NCI-H2029 (cell line): ENCODE data around the gene SCARF1.

ENCODE experiments used
- DNase-seq: peaks from one replicate; lab custom pipeline; 2025; lab: John Stamatoyannopoulos, UW

SCARF1 gene

DNA sequence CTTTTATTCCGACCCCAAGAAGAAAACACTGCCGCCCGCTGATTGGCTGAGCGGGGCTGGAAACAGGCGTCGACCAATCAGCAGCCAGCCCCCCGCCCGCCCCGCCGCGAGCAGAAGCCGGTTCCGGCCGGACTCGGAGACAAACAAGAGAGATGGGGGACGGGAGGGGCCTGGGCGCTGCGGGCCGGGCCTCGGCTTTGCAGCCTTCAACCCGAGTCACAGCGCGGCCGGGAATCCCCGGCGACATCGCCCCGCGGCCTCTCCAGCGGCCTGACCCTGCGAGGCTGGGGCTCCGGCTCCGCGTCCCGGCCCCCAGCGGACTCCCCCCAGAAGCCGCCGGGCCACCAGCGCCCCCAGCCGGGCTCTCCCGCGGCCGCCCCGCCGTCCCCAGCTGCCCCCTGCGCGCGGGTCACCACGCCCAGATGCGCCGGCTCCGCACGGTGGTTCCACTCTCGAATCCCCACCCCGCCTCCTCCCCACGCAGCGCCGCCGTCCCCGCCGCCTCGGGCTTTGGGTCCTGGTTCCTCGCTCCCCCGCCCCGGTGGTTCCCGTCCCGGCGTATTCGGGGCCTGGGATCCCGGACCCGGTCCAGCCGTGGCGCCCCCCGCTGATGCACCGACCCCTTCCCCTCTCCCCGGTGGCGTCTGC is 16.6 kb downstream of the SCARF1 start:
- DNase-seq = peak; percentile 87

DNA sequence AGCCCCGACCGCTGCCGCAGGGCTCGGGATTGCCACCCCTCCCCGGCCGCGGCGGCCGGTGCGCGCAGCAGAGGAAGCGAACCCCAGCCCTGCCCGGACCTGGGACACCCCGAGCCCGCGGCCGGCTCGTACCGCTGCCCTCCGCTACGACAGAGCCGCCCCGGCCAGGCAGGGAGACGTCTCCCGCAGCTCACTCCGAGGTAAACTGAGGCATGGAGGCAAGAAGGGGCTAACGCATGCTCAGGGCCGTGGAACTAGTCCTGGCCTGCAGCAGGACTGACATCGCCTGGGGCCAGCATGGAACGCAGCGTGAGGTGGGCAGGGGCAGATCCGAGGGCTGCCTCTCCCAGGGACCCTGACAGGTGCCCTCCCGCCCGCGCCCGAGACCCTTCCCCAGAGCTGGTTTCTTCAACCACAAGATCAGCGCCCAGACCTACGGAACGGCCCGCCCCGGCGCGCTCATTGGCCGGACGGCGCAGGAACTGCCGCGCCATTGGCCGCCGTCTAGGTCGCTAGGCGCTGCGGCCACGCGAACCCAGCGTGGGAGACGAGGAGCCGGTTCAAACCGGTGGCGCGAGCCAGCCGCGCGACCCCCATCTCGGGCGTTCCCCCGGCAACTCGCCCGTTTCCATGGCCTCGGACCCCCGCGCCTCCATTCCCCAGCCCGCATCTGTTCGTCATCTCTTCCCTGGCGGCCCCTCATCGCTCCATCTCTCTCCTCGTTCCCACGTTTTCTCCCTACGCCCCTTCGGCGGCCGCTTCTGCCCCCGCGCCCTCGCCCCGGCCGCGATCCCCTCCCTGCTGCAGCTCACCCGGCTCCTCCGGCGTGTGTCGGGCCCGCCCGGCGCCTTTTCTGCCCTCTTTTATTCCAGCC is 17.3 kb downstream of the SCARF1 start, which contains the start of gene SLC43A2:
TSS of gene SLC43A2 (minus strand) at position 853 of the 874 bp plus-strand sequence. CDS start 960 bp downstream, outside the sequence.
- peak; percentile 41 for DNase-seq

DNA sequence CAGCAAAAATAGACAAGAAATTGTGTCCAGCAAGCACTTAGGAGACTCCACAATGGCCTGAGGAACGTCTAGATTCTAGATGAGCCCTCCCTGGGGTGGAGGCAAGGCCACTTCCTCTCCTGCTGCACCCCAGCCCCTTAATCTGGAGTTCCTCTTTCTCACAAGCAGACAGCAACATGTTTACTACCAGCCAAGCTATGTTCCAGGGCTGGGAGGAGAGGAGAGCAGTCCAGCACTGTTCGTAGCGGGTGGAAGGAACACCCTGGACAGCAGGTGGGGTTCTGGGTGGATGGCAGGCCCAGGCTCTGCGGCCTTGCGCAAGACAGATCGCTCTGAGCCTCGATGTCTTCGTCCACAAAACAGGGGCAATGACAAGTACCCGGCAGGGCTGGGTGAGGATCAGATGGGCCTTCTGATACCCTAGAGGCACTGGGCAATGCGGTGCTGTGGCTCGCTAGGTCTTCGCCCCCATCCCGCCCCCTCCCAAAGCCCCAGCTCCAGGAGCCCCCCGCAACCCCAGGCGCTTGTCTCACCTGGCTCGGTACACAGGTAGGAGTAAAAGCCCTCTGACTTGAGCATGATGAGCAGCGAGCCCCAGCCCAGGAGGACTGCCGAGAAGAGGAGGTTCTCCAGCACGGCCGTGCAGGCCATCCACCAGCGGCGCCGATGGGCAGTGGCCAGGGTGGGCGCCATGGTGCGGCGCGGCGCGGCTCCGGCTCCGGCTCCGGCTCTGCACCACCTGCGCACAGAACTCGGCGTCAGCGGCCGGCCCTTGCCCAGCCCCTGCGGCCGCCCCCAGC is 18.1 kb downstream of the SCARF1 start:
- DNase-seq = no peak

DNA sequence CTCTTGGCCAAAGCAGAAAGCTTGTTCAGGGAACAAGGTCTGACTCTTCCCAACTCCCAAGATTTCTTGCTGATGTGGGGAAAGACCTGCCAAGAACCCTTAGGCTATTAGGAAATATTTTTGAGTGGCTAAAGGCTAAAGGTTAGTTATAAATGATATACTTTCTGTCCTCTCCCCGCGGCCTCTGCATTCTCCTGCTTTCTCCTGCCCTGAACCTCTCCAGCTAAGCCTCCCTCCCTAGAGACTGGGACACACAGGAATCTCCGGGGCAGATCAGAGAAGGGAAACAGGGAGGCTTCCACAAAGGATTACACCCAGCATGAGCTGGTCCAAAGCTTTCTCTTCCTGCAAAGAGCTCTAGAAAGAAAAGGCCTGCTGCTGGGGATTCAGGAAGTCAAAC is 19.2 kb downstream of the SCARF1 start:
- no peak for DNase-seq

DNA sequence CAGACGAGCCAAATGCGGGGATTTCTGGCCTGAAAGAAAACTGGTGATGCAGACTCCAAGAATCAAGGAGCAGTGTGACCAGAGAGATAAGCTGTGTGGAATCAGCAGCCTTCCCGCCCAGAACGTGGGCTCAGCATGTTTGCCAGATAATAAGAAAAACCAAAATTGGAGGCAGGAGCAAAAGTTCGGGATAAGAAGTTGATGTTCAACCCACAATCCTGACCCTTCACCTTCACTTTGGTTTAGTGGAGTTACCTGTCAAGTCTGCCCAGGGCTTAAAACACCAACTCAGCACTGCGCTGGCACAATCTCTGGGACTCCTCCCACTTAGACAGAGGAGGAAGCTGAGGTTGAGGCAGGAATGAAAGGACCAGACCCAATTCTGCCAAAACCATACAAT is 20.0 kb downstream of the SCARF1 start:
- DNase-seq = no peak

DNA sequence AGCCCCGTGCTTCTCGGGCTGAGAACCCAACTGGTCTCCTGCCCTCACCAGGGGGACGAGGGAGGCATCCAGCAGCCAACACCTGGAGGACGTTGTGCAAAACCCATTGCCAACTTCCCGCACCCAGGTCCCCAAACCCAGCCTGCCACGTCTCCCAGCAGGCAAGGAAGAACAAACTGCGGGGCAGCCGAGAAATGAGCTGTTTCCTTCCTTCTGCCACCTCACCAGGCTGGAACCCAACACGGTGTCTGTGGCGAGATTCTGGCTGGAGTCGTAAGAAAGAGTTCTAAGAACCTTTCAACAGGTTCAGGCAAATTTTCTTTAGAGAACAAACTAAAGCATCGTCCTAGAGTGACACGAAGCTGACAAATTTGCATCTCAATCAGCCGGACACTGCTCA is 20.5 kb downstream of the SCARF1 start:
- DNase-seq = no peak

DNA sequence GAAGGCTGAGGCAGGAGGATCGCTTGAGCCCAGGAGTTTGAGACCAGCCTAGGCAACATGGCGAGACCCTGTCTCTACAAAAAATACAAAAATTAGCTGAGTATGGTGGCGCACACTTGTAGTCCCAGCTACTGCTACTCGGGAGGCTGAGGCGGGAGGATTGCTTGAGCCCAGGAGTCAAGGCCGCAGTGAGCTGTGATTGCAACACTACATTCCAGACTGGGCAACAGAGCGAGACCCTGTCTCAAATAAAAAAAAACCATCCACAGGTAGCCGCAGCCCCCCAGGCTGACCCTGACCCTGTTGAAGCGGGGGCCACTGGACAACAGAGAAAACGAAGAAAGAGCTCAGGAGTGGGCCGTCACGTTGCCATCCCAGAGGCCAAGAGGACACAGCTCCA is 20.9 kb downstream of the SCARF1 start:
- DNase-seq = no peak

DNA sequence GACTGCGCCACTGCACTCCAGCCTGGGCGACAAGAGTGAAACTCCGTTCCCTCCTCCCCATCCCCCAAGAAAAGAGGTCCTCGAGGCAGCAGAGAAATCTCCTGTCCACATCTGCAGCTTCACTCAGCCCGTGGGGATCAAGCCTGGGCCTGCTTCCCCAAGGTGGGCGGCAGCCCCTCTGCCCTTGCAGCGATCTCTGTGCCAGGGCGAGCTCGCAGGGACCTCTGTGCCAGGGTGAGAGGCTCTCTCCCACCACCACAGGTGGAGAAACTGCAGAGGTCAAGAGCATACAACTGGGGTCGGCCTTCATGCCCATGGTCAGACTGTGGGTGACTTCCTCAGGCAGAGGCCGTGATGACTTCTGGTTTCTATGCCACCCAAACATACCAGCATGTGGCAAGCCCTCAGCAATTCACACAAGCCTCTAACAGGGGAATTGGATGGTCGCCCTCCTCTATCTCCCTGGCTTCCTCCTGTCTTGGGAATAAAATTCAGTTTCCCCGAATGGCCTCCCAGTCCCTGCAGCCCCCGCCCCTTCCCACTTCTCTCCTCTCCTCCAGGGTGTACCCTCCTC is 22.4 kb downstream of the SCARF1 start:
- no peak for DNase-seq

DNA sequence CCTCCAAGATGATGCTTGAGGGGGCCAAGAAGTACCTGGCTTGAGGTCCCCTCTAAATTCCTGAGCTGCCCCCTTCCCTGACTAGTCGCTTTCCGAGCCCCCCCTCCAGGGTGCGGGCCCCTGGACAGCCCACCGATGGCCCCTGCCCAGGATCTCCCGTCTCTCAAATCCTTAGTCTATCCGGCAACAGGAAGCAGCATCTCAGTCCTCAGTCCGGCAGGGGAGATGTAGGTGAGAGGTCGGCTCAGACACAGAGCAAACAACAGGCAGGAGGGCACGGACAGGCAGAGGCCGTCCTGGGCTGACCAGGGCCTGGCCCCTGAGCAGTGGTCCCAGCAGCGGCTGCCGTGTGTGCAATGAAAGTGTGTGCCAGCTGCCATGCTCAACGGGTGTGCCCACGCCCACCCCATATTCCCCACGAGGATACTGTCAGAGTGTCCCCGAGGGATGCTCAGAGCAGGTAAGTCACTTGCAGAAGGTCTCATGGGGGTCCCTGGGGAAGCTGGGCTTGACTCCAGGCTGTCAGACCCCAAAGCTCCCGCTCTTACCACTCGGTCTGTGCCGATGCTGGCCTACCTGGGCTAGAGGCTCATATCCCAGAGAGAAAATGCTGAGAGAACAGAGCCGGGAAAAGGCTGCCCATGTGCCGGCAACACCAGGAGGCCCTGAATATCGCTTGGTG is 24.1 kb downstream of the SCARF1 start:
- DNase-seq = no peak

DNA sequence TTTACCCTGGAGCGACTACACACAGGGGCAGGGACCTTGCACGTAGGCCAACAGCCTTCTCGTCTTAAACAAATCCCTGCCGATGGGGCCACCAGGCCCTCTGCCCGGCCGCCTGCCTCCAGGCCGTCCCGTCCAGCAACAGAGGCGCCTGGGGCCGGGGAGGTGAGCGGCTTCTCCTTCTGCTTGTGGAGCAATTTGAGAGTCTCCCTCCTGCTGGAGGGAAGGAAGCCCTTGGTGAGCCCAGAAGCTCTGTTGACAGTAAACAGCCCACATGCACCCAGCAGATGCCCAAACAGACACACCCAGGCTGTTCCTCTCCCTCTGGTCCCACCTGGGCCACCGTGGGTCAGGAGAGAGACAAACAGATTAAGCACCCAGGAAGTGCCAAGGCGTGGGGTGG is 25.0 kb downstream of the SCARF1 start:
- DNase-seq = no peak

DNA sequence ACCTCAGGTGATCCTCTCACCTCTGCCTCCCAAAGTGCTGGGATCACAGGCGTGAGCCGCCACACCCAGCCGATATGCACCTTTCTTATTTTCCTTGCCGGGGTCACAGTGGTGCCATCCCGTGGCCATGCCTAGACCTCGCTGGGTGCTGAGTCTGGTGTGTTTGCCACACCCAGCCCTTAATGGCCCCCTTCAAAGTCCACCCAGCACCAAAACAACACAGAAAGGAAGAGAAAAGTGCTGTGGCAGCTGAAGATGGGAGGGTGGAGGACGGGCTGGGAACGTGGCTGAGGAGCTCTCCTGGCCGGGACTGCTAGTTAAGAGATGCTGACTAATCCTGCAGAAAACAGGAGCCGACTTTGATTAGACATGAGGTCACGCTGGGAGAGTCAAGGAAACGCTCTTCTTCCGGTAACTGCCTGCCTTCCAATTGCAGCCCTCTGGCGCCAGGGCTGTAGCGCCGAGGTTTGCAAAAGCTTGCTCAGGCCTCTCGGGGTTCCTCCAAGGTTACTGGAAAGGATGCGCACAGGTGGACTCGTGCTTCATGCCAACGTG is 27.8 kb downstream of the SCARF1 start:
- no peak for DNase-seq

DNA sequence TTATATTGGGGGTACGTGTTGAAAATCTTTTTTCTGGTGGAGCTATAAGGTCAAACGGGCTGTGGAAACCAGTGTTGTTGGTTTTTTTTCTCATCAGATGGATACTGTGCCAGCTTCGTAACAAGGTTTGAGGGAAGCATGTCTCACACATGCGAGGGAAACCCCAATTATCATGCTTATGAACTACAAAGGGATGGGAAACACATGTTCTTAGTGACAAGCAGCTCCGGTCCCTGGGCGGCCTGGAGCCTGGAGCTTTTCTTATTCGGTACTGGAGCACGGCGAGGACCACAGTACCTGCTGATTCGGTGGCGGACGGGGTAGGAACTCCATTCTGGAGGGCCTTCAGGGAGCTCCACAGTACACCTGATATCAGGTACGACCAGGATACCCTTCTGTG is 29.4 kb downstream of the SCARF1 start:
- DNase-seq = no peak

DNA sequence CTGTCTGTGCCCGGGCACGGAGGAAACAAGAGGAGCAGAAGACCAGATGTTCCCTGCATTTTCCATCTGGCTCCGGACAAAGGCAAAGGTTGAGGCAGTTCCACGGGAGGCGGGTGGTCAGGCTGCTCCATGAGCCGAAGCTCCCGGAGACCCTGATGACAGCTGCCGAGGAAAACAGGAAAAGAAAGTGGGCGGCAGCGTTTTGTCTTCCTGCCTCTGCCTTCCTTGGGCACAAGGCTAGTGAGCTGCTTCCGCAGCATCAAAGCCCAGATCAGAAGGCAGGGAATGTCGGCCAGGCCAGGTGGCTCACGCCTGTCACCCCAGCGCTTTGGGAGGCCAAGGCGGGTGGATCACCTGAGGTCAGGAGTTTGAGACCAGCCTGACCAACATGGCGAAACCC is 33.1 kb downstream of the SCARF1 start:
- no peak for DNase-seq

DNA sequence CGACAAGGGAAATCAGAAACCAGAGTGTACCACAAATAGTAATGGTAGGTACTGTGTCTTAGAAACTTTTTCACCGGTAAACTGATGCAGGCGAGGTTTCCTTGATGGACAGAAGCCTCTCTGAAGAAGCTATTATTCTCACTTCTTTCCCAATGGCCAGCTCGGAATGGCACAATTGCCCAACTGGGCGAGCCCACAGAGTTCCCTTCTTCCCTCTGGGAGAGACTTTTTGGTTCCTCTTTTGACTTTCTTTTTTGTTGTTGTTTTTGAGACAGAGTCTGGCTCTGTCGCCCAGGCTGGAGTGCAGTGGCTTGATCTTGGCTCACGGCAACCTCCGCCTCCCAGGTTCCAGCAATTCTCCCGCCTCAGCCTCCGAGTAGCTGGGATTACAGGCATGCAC is 33.8 kb downstream of the SCARF1 start:
- no peak for DNase-seq

DNA sequence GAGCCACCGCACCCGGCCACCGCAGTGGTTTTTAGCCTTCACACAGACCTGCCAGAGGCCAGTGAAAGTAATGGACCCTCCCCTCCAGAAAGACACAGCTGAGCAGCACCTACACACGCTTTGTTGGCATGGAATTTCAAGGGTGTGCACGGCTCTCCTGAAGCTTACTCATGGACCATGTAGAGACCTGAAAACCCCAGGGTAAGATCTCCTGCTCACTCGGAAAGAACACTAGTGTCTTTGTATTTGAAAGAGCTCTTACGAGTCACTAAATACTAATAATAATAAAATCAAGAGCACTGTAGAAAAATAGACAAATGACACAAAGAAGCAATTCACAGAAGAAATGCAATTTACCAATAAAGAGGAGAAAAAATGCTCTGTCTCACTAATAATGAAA is 36.9 kb downstream of the SCARF1 start:
- no peak for DNase-seq

DNA sequence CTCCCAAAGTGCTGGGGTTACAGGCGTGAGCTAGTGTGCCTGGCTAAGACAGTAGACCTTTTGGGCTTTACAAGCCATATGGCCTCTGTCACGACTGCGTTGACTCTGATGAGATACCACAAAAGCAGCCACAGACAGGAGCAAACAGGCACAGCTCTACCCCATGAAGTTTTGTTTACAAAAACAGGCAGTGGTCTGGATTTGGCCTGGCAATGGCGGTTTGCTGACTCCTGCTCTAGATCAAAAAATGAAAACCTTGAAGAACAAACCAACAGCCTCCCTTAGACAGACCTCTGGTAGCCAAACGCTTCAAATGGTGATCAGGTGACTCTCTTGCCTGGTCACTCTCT is 37.6 kb downstream of the SCARF1 start:
- DNase-seq = no peak

DNA sequence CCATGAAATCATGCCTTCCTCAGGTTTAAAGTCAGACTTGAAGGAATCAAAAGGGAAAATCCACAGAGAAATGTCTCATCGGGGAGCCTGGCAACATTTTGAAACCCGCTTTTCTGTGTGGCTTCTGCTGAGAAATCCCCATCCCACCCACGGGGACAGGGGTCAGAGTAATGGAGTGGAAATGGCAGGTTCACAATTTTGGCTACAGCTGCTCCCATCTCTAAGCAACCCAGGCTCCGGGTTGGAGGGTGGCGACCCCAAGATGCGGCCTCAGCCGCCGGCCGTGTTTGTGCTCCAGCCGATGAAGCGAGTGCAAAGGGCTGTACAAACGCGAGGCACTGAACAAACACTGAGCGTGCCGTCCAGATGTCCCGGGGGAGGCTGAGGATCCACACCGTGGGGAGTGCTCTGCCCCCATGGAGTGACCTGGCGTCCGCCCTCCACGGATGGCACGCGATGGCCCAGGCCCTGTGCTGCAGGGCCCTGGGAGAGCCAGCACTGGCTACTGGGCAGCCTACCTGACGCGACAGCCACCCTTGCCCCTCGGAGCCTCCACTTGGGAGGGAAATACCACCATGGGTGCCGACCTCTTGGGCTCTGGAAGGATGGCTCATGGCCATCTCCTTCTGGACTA is 39.1 kb downstream of the SCARF1 start:
- no peak for DNase-seq

DNA sequence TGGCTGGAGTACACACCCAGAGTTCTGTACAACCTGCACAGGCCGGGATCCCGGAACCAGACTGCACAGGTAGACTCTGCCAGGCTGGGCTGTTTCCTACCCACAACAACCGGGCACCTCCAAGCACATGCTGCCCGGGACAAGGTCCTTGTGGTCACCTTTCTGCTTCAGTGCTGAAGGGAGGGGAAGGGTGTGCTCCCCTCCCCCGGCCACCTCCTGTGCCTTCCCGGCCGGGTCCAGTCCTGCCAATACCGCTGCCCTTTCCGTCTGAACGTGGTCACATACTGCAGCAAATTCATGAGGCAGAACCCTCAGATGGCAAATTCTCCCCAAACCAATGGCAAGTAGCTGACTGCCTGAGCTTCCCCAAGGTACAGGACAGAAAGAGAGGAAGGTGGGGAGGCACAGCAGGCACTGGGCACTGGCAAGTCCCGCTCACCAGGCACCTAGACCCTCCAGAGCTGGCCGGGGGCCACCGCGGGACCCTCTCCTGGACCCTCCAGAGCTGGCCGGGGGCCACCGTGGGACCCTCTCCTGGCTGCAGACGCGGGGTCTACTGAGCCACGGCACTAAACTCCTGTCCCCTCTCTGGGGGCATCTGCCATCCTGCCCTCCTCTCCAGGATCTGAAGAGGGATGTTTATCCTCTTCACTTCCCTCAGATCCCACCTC is 39.7 kb downstream of the SCARF1 start:
- no peak for DNase-seq

DNA sequence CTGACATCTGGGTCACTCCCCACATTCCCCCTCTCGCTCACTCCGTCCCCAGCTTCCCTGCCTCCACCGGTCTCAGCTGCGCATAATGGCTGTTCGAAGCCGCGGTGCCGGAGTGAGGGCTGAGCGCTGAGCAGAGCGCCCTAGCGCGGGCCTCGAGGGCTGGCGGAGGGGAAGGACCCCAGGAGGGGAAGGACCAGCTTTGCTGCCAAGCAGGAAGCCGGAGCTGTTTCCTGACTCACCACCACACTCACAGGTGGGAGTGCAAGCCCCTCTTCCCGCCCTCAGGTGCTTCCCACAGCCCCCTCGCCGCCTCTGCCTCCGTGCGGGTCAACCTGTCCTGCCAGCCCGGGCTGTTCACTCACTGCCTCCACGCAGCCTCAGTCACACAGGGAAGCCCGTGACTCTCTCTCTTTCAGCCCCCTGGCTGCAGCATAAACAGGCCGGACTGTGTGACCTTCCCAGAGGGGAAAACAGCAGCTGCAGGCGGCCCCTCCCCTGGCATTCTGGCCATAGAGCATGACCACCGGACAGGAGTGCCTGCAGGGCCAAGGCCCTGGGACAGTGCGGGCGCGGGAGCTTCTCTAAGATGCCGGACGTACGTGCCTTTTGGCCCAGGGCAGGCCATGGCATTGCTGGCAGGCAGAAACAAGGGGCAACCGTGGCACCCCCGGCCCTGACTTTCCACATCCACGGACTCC is 40.6 kb downstream of the SCARF1 start:
- no peak for DNase-seq

DNA sequence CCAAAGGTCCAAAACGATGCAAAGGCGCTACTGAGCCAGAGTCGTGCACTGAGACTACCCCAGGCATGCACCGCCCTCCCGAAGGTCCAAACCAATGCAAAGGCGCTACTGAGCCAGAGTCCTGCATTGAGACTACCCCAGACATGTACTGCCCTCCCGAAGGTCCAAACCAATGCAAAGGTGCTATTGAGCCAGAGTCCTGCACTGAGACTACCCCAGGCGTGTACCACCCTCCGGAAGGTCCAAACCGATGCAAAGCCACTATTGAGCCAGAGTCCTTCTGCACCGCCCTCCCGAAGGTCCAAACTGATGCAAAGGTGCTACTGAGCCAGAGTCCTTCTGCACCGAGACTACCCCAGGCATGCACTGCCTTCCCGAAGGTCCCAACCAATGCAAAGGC is 44.0 kb downstream of the SCARF1 start:
- no peak for DNase-seq
